GM21381 (cell line): ENCODE measurements around the gene NKAIN2.
"Not testable (repeated sequence)": the region's sequence is repeated elsewhere in the genome, so short reads cannot be mapped to it uniquely, and the experiment has no call there.

Experiments used
- ATAC-seq: cut with Tn5 transposase; IDR thresholded peaks from one replicate; pipeline ENCODE4 v1.9.1; 2021; ENCODE audit warnings: mild to moderate bottlenecking, moderate library complexity; ENCODE audit not compliant: unreplicated experiment

The NKAIN2 gene

DNA sequence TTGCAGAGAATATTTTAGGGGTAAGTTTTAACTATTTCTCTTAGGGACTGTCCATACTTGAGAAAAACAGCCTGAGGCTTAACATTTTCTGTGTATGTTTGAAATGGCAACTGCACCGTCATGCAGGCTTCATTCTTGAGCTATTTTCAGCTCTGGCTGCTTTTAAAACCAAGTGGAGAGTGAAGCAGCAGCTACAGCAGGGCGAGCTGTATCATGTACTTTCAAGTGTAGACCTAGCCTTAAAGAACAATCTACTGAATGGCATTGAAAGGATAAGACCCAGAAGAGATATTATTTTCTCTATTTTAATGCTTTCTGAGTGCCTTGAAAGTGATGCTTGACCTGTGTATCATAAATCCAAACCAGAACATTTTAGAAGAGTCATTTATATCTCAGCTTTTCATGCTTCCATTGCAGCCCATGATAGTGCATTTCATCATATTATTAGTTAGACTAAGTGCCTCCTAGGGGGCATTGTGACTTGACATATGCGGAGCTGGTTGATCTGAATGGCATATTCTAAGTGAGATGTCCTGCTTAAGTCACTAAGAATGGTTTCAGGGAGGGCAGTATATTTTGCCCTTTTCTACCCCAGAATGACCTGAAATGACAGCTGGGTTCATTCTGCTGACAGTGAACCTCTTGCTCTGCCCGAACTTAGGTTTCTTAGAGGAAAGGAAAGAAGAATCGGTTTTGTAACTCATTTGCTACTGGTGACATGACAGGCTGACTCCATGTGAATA lies 85.3 kb downstream of the NKAIN2 start:
- no peak for ATAC-seq

DNA sequence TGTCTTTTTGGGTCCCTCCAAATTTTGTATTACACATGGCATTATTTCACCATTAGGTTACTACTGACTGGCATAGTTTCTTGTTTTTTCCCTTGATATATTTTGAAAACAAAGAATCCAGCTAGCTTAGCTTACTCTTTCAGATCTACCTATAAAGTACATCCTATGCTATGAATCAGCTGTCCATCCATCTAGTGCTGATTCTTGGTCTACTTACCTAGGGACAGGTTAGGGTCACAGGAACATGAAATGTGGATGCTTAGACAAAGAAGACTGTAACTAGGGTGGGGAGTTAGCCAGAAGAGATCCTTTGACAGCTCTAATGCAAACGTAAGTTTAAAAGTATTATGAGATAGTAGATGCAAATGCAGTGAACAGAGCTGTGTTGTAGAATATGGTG lies 91.7 kb downstream of the NKAIN2 start:
- ATAC-seq: no peak

DNA sequence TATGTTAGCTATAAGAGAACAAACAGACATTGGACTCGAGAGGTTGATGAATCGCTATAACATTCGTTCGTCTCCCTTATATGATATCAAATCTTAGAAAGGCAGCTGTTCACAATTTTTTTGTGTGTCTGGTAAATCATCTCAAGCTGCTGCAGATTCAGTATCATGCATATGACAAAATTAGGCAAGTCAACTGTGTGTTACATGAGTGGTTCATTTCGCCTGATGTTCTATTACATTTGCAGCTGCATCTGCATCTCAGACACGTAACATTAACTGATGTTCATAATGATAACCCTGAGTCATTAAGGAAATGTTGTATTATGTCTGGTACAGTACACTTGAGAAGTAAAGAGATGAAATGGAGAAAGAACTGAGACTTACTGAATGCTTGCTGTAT lies 92.1 kb downstream of the NKAIN2 start:
- ATAC-seq: no peak

DNA sequence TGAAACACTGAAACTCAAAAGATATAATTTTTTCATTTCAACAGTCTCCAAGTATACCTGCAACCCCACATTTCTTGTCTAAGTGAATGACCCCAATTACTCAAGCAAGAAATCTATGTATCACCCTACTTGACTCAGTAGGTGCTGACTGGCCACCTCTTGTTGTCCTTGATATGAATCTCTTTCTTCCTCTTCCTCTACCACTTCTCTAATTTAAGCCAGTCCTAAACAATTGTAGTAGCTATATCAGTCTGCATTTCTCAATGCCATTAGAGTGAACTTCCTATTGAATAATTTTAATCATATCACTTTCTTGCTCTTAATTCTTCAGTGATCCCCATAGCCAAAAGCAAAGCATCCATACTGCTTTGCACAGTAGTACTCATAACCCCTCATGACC lies 93.2 kb downstream of the NKAIN2 start:
- ATAC-seq: no peak

DNA sequence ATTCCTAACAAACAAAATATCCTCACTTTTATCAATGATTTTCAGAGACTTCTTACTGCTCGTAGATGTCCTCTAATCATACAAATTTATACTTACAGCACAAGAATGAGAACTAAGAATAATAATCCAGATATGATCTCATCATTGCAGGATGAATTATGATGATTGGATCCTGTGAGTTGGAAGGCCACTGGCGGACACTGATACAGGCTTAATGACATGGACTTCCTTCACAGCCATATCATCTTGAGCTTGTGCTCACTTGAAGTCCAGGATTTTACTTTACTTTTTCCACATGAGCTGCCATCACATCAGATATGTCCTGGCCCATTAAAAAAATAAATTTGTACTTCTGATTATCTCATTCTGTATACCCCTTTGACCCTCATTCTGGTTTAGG lies 94.3 kb downstream of the NKAIN2 start:
- no peak for ATAC-seq

DNA sequence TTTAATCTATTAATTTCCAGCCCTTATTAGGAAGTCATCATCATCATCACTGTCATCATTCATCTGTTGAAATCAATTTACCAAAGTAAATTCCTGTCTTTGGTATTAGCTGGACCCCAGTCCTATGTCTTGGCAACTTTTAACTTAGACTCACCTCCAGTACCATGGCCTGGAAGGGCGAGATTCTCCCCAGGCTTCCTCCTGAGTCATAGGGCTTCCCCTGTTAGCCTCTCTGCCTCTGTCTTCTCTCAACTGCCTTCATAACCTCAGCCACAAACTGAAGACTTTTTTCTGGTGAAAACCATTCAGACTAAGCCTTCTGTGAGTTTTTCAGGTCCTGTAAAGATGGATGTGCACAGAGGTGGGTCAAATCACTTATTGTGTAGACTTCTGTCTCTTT lies 95.0 kb downstream of the NKAIN2 start:
- no peak for ATAC-seq

DNA sequence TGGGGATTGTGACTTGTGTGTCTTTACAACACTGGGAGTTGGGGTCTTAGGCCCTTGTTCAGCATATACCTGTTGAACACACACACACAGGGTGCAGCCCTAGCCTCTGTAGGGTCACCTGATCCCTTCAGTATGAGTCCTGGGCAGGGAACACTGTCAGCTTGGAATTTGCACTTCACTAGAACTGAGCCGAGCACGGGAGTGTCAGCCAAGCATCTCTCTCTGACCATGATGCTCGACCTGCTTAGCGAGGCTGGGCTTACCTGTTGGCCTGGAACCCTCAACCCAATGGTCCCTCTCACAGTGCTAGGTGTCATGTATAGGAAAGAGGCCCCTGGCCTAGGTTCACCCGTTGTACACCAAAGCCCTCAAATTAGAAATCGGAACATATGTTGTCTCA lies 96.1 kb downstream of the NKAIN2 start:
- ATAC-seq: no peak

DNA sequence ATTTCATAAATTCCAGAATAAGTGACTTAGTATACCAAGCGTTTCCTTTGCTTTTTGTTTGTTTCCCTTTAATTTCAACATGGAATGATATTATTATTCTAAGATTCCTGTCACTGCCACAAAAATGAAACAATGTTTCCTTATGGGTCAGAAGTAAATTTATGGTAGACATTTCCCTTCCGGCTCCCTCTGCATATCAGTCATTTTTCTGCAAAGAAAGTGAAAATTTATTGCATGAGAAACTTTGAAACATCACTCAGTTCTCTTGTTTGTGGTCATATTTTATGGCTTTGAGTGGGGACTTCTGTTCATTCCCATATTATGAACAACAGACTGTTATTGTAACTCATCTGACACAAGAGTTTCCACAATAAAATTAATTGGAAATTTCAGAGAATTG lies 97.8 kb downstream of the NKAIN2 start:
- ATAC-seq: no peak

DNA sequence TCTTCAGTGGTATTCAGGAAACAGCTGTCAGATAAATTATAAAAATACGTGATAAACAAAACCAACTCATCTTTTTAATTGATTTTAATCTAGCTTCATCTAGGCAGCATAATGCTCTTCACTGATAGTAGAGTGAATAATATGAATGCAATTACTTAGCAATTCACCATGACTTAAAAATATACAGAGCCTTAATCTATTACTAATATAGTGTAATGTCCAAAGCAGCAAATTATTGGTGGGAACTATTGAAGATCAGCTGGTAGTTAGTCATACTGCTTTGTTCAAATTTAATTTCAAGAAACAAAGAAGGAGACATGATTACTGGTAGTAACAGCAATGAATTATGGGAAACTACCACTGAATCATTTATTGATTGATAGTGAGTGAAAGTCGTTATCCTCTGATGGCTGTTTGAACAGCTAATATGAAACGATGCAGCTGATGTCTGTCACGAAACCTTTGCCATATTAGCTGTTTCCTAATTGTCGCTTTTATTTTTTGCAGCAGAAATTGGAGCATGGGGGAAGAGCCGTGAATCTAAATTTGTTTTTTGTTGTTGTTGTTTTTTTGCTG lies 99.2 kb downstream of the NKAIN2 start:
- ATAC-seq: no peak

DNA sequence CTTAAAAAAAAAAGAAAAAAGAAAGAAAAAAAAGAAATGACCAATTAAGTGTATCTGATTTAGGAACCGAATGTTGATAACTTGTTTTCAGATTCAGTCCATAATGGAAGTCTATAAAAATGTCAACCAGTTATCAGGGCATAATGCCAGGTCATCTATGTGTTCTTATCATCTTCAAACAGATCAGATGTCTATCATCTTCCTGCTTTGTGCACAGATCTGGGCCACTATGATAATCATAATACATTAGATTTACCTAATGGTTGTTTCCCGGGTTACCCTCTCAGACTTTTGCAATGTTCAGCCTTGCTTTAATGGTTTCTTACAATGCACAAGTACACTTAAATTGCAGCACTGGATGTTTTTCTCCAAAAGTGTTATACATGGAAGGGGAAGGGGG lies 100.6 kb downstream of the NKAIN2 start:
- ATAC-seq: no peak

DNA sequence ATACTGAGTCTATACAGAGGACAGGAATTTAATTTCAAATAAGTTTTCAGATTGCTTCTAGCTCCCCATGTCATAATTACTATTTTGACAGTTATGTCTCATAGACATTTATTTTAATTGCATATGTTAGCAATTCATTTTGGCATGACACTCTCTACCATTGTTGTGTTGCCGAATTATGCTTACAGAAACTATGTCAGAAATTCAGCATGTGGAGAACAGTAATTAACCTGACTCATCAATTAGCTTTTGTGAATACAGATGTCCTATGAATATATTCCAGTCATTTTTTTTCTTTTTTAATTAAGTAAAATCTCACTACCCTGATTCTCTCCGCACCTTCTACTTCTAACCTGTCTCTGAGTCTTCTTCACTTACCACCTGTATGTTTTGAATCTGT lies 105.1 kb downstream of the NKAIN2 start:
- no peak for ATAC-seq

DNA sequence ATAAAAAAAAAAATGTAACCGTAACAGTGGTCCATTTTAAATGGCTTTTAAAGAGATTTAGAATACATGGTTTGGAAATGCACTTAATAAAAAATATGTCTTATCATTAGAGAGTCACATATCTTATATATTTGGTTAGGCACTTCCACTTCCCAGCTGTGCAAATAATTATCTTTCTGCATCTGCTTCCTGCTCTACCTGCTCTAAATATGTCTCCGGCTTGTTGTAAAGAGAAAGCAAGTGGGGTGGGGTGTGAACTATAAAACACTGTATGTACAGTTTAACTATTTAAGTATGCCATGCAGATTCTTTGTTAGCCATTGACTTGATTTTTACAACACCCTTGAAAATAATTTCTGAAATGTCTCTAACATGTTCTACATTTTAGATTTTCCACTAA lies 106.3 kb downstream of the NKAIN2 start:
- ATAC-seq: no peak

DNA sequence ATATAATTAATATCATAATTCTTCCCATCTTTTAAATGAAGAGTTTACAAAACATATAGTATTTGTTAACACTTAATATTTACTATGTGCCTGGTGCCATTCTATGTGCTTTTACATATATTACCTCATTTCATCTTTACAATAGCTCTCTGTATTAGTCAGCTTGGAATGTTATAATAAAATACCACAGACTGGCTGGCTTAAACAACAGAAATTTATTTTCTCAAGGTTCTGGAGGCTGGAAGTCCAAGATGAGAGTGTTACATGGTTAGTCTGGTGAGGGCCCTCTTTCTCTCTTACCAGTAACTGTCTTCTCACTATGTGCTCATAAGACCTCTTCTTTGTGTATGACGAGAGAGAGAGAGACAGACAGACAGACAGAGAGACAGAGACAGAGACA lies 110.2 kb downstream of the NKAIN2 start:
- ATAC-seq: no peak

DNA sequence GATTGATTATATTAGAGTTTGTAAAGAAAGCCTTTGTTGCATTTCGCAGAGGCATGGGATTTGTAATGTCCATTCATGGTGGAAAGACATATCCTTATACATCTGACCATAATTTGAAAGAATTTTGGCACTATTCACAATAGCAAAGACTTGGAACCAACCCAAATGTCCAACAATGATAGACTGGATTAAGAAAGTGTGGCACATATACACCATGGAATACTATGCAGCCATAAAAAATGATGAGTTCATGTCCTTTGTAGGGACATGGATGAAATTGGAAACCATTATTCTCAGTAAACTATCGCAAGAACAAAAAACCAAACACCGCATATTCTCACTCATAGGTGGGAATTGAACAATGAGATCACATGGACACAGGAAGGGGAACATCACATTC lies 119.7 kb downstream of the NKAIN2 start:
- not testable (repeated sequence) for ATAC-seq

DNA sequence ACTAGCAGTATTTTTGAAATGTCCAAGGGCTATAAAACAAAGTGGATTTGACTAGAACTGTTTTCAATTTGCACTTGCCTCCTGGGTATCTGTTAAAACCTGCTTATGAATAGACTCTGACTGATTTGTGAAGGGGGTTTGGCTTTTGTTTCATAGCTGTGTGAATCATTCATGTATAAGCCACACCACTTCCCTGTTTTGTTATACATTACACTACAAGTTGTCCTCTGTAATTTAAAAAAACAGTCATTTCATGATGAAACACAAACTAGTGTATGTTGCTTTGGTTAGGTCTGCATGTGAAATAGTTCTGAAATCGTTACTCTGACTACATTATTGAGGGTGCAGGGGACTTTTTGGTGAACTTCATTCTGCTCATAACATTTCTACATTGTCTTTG lies 121.7 kb downstream of the NKAIN2 start:
- peak; percentile 92 for ATAC-seq

DNA sequence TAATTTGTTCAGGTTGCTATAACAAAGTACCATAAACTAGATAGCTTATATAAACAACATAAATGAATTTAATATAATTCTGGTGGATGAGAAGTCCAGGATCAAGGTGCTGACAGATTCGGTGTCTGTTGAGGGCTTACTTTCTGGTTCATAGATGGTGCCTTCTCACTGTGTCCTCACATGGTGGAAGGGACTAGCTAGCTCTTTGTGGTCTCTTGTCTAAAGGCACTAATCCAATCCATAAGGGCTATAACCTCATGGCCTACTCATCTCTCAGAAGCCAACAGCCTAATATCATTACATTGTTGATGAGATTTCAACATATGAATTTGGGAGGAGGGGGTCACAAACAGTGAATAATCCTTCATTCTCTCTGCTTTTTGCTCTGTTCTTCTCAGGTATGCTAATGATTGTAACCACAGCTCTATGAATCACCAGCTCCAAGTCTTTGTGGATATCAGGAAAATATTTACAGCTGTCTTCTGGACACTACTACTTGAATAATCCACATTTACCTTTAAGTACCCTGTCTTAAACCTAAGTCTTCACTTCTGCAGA lies 122.3 kb downstream of the NKAIN2 start:
- no peak for ATAC-seq

DNA sequence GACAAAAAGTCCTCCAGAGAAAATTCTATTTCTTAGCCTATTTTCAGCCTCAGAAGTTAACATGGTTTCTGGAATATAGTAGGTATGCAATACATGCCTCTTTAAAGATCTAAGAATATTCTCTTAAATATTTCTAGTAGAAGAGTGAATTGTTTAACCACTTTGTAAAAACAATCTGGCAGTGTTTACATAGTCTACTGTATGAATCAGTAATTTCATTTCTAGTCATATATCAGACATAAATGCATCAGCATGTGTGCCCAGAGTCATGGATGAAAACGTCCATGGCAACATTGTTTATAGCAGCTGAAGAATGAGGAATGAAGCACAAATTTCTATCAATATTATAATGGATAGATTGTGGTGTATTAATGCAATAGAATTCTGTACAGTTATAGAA lies 124.9 kb downstream of the NKAIN2 start:
- ATAC-seq: no peak

DNA sequence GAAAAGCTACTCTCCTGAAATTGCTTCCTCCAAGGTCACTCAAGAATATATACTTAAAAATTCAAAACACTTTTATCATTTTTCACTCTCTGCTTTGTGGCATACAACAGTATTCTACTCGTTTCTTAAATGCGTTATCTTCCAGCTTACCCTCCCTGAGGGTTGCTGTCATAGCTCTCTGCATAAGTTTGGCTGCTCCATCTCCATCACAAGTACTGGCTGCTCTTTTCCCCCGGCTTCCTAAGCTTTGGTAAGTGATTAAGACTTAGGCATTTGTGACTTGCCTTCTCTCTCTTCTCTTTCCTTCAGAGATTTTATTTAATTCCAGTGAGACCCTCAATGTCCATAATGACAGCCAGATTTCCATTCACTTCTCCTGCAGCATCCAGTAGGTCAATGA lies 128.3 kb downstream of the NKAIN2 start:
- ATAC-seq: no peak

DNA sequence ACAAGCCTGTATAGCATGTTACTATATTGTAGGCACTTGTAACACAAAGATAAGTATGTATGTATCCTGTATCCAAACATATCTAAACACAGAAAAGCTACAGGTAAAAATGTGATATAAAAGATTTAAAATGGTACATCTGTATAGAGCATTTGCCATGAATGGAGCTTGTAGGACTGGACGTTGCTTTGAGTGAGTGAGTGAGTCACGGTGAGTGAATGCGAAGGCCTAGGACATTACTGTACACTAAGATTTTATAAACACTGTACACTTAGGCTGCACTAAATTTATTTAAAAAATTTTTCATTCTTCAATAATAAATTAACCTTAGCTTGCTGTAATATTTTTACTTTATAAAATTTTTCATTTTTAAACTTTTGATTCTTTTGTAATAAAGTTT lies 136.9 kb downstream of the NKAIN2 start:
- ATAC-seq: no peak

DNA sequence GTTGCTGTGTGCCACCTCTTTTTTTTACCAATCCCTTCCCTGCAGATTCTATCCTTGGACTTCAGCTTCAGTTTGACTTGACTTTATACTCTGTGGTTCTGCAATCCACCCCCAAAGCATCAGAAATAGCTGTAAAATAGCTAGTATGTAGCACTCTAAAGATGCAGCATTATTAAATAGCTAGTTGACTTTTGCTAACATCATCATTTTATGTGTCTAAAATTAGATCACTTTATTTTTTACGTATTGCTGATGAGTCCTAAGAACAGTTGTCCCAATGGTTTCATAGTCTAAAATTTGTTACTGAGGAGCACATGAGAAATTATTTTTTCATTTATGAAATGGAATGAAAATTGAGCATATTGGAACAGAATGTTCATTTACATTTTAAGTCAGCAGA lies 138.2 kb downstream of the NKAIN2 start:
- ATAC-seq: no peak

DNA sequence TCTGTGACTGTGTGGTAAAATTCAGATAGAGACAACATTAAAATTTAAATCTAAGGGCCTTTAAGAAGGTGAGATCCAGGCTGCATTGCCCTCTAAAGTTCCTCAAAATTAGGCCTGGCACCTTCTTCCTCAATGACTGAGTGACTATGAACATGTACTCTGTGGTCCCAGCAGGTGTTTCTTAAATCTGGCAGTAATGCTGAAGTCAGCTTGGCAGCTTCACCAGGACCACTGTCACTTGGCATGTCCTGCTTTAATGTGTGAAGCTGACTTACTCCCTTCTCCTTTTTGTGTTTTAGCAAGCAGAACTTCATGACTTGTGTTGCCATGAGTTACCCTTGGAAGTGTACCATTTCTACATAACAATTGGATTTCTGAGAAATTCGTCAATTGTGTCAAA lies 141.7 kb downstream of the NKAIN2 start:
- ATAC-seq: no peak

DNA sequence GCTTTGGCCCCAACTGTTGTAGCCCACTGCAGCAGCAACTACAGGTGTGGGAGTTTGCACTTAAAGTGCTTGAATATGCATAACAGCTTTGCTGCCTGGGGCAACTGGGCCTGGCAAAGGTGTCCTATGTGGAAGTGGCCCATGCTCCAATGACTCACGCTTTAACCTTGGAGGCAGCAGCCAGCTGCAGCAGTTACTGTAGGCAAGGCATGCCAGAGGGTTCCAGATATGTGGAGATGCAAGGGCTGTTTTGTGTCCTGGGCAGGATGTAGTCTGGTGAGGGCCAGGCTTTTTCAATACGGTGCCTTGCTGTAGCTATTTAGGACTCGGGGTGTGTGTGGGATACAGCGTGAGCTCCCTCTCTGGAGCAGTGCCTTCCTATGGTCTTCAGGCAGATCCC lies 150.3 kb downstream of the NKAIN2 start:
- no peak for ATAC-seq
